Fibroblast of the conjunctiva (primary cell): Measurements from ENCODE around the gene SCFD2.

Source experiments
- DNase-seq: peaks from one replicate; pipeline ENCODE4 v3.0.0-alpha.2; 2010; ENCODE audit warnings: low read depth

The SCFD2 gene

GRCh38 chr4:52952540-52952939 is 413.3 kb downstream of the SCFD2 start:
- DNase-seq = no peak

- DNase-seq = no peak
These were observed 414.8 kb downstream of the SCFD2 start for GRCh38 chr4:52951016-52951415.

- DNase-seq = no peak
These were observed 415.6 kb downstream of the SCFD2 start for GRCh38 chr4:52950226-52950625.

DNA sequence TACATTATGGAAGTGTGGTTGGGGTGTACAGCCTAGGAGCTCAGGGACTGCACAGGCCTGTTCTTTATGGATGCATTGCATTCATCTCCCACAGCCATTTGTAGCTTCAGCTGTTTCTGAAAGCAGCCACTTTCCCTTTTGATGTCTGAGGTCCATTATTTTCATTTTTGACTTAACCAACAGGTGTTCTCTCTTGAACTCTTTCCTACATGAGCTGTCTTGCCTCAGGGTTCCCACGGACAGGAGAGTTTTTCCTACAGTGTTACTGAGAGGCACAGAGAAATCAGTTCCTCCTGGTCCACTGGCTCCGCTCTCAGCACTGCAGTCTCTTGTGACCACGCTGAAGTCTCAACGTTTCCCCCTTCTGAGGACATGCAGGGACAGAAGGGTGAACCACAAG is 416.5 kb downstream of the SCFD2 start:
- DNase-seq = no peak

GRCh38 chr4:52948057-52948423 is 417.8 kb downstream of the SCFD2 start:
- no peak for DNase-seq

GRCh38 chr4:52947401-52948056 is 418.3 kb downstream of the SCFD2 start:
- no peak for DNase-seq

GRCh38 chr4:52946855-52947254 is 419.0 kb downstream of the SCFD2 start:
- DNase-seq = no peak

GRCh38 chr4:52945982-52946381 is 419.9 kb downstream of the SCFD2 start:
- DNase-seq = no peak

GRCh38 chr4:52945326-52945898 is 420.4 kb downstream of the SCFD2 start:
- no peak for DNase-seq

DNA sequence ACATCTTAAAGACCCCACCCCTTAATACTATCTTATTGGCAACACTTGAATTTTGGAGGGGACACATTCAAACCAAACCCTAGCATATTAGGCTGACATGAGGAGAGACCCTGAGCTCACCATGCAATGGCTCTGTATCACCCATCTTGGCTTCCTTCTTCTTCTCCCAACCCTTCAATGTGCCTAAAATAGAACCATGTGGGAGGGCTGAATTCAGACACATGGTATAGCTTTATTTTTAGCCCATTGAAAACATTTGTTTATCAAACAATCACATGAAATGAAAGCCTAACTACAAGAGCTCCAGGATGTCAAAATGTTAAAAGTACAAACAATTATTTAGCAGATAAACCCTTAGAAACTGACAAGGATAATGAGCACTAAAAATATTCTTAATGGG is 422.2 kb downstream of the SCFD2 start:
- no peak for DNase-seq

- DNase-seq = no peak
These were observed 422.9 kb downstream of the SCFD2 start for GRCh38 chr4:52942936-52943335.

DNA sequence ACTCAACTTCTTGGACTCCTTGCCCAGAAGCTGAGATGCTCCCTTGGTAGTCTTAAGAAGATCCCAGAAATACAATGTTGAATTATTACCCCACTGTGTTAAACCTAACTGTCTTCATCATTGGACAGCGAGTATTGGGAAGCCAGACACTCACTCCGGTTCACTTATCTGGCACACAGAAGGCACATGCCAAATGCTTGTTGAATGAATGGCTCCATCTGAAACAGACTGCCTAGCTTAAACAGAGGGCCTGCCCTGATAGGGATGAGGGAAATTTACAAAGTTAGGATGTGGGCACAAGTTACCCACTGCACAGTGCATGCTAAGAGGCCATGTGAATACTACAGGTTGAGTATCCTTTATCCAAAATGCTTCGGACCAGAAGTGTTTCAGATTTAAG is 424.4 kb downstream of the SCFD2 start:
- no peak for DNase-seq

- no peak for DNase-seq
These were observed 426.1 kb downstream of the SCFD2 start for GRCh38 chr4:52939739-52940138.

DNA sequence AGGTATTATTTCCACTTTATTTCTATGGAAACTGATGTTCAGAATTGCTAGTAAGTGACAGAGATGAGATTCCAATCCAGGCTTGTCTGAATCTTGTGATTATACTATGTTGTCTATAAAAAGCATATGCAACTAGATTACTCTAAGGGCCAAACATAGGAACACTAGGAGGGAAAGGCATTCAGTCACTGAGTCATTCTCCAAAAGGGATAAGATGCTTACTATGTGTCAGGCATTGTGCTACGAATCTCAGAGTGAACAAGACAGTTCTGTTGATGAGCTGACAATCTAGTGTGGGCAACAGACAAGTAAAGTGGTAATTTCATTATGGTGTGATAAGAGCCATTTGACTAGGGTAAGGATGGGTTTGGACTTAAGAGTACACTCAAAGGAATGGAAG is 426.5 kb downstream of the SCFD2 start:
- DNase-seq = no peak

DNA sequence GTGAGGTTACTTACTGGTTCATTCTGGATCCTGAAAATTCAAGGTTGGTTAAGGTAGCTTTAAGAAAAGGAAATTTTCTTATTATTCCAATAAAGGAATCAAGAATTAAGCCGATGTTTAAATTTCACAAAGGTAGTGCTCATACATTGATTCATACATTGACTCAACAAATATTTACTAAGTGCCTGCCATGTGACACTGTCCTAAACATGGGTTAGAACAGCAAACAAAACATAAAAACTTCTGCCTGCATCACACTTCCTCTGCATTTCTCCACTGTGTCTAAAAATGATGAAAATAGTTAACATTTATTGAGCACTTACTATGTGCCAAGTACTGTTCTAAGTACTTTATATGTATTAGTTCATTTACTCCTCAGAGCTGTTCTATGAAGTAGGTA is 428.0 kb downstream of the SCFD2 start:
- no peak for DNase-seq

DNA sequence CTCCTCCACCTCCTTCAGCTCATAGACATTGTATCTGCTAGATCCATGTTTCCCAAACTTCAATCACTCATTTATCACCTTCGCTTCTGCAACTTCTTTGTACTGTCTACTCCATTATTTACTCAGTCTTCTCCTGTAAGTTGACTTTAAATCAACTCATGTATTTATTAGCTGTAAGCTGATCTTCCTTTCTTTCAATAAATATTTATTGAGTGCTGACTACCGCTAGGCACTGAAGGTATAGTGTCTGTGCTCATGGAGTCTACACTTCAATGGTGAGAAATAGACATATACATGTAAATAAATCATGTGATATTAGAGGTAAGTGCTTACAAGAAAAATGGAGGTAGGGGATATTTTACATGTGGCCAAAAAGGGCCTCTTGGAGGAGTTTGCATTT is 429.1 kb downstream of the SCFD2 start:
- no peak for DNase-seq

GRCh38 chr4:52935317-52935716 is 430.5 kb downstream of the SCFD2 start:
- DNase-seq = no peak

DNA sequence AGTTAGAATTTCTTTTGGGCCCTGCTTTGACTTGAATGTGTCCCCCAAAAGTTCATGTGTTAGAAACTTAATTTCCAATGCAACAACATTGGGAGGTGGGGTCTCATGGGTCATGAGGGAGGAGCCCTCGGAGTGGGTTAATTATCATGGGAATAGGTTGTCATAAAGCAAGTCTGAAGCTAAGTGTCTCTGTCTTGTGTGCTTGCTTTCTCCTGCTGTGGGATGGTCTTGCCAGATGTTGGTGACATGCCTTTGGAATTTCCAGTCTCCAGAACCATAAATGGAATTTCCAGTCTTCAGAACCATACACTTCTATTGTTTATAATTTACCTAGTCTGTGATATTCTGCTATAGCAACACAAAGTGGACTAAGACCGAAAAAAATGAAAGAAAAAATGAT is 432.1 kb downstream of the SCFD2 start:
- no peak for DNase-seq

DNA sequence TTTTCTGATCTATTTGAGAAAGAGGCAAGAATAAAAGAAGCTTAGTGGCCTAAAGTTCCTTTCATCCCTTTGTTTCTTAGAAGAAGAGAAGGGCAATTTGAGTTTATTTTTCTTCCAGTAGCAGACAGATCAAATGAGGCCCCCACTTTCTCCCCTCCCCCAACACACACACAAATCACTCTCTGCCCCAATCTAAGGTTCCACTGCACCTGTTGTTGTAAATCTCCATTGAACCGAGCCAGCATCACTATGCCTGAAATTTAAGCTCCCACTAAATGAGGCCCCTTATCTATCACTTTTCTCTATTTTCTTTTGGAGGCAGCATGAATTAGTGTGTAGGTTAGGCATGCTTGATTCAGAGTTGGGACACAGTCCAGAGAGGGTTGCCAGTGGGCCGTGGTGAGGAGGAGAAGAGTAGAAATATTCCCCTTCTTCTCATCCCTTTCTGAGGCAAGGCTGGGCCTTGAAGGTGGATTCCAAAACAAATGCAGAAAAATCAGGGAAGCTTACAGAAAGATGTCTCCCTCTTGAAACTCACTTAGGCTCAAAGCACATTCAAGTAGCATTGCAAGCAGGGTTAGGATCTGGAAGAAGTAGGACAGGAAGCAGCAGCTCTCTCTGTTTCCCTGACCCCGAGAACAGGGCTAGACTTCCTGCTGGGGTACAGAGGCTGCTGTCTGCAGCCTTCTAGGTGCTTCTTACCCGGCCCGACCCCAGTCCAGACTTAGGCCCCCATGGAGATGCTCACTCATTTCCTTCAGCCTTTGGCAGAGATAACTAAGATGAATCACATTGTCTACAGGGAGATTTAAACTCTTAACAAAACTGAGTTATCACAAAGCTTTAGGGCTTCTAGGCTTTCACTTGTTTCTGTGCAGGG is 433.0 kb downstream of the SCFD2 start:
- DNase-seq = peak; percentile 9

- DNase-seq = no peak
These were observed 434.6 kb downstream of the SCFD2 start for GRCh38 chr4:52931243-52931642.

DNA sequence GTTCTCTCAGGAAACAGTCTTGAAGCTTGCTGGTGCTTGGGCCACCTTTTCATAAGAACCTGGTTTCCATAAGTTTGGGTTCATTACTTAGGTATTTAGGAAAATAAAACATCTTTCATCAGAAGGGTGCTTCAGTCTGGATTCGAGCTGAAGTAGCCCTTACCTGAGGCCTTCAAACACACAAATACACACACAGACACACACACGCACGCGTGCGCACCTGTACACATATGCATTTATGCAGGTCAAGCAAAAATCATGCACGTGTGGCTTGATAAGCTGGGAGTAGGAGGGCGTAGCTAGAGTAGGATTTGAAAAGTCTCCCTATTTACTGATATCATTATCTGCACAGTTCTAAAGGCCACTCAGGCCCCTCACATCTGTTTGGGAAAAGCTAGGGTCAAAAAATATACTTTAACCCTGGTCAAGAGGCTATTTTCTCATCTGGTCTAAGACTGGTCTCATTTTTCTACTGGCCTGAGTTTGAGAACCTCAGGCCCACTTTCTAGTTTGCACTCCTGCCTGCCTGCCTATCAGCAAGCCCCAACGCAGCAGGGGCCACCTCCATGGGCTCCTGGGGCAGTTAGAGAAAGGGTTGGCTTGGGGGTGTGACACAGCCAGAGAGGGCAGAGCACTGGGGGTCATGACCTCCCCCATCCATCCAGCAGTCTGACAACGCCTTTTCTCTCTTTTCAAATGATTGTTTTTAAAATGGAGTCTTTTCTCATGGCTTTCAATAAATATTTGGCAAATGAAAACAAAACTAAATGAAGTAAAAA is 439.5 kb downstream of the SCFD2 start:
- DNase-seq = no peak

DNA sequence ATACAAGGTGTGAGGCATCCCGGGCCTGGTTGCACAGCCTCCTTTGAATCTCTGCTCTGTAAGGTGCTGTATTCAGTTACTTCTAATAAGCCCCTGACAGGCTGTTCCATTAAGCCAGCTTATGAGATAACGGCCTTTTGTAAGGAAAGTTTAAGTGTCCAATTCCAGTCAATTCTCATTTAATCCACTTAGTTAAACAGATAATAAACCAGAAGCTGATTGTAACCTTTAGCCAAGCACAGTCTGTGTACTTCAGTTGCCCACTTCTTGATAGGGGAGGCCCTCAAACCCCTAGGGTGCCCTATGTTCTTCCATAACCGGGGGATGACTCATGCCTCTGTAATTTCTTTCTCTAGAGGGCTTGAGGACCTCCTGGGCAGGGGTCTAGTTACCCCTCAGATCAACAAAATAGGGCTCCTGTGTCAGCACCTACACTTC is 440.3 kb downstream of the SCFD2 start:
- DNase-seq = peak; percentile 6

- DNase-seq = no peak
These were observed 446.4 kb downstream of the SCFD2 start for GRCh38 chr4:52919461-52919860.
